GM21723 (cell line): ENCODE data around the gene CCSER1.
"Not testable (repeated sequence)": the region's sequence is repeated elsewhere in the genome, so short reads cannot be mapped to it uniquely, and the experiment has no call there.

Experiments used
- ATAC-seq: cut with Tn5 transposase; IDR thresholded peaks from one replicate; pipeline ENCODE4 v1.9.1; 2021; ENCODE audit warnings: mild to moderate bottlenecking, moderate library complexity; ENCODE audit not compliant: unreplicated experiment

The CCSER1 gene

GRCh38 chr4:91317434-91317833 is 1190.2 kb downstream of the CCSER1 start:
- ATAC-seq: no peak

GRCh38 chr4:91319556-91320268 is 1192.5 kb downstream of the CCSER1 start:
- no peak for ATAC-seq

- no peak for ATAC-seq
These were observed 1195.8 kb downstream of the CCSER1 start for GRCh38 chr4:91322961-91323360.

- no peak for ATAC-seq
These were observed 1198.3 kb downstream of the CCSER1 start for GRCh38 chr4:91325495-91325894.

GRCh38 chr4:91326167-91326566 is 1199.0 kb downstream of the CCSER1 start:
- ATAC-seq: not testable (repeated sequence)

GRCh38 chr4:91330555-91331137 is 1203.5 kb downstream of the CCSER1 start:
- no peak for ATAC-seq

DNA sequence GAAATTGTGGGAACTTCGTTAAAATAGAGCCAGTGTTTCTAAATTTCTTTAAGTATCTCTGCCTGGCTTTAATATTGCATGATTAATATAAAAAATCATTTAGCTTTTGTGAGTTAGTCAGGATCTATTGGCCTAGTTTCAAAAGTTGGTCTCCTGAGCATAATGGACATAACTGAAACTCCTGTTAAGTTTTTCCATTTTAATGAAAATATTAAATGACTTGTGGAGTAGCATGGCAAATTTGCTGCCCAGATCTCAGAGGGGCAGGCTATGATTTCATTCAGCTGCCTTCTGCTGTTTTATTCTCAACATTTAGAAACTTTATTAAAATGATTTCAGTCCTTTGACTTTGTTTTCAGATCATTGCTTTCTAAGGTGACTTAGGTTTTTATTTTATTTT is 1213.6 kb downstream of the CCSER1 start:
- no peak for ATAC-seq

GRCh38 chr4:91345632-91346031 is 1218.4 kb downstream of the CCSER1 start:
- ATAC-seq: no peak

DNA sequence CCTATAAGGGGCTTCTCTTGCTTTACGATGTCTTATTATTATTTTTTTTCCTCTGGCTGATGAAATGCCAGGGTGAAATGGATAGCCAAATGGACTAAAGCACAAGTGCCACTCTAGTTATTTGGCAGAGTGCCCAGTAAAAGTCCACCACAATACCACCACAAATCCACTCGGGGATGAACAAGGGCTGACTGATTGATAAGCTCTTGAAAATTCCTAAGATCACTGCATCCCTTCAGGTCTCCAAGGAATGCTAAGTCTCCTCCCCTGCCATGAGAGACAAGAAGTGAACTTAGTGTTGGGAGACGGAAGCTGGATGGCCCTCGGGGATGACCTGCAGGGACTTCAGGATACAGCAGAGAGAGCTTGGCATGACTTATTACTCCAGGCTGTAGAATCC is 1229.3 kb downstream of the CCSER1 start:
- not testable (repeated sequence) for ATAC-seq

DNA sequence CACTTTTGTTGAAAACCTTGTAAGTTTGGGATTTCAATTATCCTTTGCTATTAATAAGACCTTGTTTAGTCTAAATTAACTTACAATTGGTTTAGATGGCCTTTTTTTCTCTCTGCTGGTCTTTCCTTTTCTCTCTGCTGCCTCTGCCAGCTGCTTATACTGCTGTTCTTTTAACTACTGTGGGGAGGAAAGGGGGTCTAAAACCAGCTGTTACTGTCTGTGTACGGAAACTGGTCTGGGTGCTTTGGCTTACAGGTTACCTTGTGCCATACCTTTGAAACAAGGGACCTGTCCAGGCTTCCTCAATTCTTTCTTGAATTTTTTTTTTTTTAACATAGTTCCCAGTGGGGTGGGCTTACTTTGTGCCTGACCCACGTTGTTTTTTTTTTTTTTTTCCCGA is 1230.8 kb downstream of the CCSER1 start:
- ATAC-seq: not testable (repeated sequence)

DNA sequence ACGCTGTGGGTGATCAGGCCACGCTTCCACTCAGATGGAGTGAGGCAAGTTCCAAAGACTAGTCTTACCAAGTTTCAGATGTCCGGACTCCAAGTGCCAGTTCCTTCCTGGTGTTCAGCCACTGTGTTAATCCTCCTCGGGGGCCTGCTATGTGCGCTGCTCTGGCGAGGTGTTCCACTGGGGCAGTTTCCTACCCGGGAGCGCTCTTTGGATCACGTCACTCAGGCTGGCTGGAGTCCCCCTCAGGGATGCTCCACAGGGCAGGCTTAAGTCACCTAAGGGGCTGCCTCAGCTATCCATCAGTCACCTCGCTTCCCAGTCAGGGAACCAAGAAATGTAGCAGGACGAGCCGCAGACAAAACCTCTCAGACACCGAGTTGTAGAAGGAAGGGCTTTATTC is 1231.4 kb downstream of the CCSER1 start:
- ATAC-seq: not testable (repeated sequence)

GRCh38 chr4:91359041-91360031 is 1232.1 kb downstream of the CCSER1 start:
- ATAC-seq: no peak

DNA sequence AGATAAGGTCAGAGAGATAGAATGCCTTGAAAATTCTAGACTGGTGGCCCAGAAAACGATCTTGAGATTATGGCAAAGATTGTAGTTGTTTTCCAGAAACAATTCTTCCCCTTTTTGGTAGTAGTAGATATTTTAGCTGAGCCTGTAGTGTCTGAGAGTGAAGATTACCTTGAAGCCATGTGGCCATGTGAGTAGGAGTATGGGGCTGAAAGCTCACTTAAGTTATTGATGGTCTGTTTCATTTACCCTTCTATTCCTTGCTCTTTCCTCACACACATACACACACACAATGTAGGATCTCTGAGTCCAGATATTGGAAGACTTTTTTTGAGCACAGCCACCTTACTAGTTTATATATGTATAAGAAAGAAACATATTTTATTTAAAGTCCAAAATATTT is 1234.9 kb downstream of the CCSER1 start:
- ATAC-seq: no peak

DNA sequence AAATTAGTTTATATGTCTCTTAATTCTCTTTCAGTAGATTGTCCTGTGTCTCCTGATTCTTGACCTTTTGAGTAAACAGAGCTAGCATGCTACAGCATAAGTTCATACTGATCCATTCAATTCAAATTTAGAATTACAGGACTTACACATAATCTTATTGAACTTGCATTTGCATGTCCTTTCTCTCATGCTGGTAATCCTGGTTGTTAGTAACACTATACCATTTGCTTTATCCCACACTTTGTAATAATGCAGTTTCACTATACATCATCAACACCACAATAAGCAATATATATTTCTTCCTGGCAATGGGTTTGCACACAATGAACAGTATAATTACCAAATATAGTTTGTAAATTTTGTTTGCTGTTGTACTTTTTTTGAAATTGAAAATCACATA is 1239.4 kb downstream of the CCSER1 start:
- ATAC-seq: no peak

DNA sequence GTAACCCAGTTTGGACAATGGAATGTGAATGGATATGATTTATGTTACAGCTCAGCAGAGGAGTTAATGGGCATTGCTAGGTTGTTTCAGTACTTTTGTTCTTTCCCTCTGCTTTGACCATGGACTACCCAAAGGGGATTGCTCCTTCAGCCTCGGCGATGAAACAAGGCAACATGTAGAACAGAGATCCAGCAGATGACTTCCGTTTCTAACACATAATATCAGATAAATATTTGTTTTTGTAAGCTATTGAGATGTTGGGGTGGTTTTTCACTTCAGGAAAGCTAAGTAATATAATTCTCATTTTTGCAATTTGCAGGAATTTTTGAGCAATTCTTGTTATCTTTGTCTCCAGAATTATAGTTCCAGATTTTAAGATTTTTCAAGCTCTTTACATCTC is 1241.9 kb downstream of the CCSER1 start:
- ATAC-seq: no peak

DNA sequence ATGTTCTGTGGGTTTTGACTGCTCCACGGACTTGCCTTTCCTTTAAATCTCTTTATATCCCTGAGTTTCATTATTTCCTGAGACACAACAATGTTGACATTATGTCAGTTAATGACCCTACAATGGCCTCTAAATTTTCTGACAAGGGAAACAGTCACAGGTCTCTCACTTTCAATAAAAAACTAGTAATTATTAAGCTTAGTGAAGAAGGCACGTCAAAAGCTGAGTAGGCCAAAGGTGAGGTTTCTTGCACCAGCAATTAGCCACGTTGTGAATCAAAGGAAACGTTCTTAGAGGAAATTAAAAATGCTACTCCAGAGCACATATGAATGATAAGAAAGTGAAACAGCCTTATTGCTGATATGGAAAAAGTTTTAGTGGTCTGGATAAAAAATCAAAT is 1246.4 kb downstream of the CCSER1 start:
- ATAC-seq: no peak

GRCh38 chr4:91405431-91405830 is 1278.2 kb downstream of the CCSER1 start:
- ATAC-seq: not testable (repeated sequence)

- ATAC-seq: no peak
These were observed 1294.8 kb downstream of the CCSER1 start for GRCh38 chr4:91422011-91422410.

DNA sequence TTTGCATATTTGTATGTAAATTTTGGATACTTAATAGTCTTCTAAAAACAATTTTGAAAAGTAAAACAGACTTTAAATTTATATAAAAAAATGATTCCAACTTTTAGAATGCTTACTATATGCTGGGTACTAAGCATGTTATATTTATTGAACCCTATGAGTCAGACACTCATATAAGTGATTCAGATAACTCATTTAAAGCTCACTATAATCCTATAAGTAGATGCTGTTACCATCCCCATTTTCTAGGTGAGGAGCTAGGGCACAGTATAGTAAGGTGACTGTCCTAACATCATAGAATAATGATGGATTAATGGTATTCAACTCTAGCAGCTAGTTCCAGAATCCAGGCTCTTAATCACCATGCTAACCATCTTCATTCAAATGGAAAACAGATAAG is 1299.5 kb downstream of the CCSER1 start:
- ATAC-seq: no peak

GRCh38 chr4:91427171-91427570 is 1300.0 kb downstream of the CCSER1 start:
- ATAC-seq: no peak

DNA sequence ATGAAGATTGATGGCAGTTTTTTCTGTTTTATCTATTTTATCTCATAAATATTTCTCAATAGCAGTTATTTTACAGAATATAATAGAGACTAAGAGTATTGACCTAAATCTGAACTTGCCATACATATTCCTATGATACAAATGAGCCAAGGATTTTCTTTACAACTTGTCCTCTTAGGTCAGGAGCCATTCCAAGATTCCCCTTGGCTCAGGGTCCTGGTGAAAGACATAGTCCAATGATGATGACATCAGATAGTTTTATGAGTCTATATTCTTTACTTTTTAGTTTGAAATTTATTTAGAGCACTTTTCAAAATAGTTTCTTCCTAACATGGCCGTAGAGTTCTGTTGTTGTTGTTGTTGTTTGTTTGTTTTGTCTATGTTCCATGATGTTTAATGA is 1307.4 kb downstream of the CCSER1 start:
- ATAC-seq: no peak

GRCh38 chr4:91436556-91436955 is 1309.4 kb downstream of the CCSER1 start:
- ATAC-seq: no peak
